Measurements from ENCODE around the gene PGP.

PGP gene

DNA sequence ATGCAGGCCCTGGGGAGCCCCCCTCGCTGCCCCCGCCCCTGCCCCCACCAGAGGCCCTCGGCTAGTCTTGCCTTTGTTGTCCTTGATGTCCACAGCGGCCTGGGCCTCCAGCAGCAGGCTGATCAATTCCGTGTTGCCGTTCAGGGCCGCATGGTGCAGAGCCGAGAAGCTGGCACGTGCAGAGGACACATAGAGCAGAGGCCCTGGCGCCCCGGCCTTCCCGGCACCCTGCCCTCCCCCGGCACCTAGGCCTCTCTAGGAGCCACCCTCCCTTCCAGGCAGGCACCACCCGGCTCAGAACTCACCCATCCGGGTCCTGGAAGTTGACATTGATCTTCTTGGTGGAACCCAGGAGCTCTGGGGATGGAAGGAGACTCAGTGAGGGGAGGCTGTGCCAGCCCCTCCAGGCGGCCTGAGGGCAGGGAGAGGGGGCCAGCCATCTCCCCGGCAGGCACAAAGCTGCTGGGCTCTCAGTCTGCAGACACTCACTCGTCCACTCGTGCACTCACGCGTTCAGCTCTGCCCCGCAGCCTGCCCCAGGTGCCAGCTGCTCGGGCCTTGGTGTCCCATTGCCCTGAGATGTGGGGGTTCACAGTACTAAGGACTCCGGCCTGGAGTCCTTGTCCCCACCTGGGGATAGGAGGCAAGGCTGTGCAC, 24.5 kb downstream of the PGP start:
- H3K79me1 ChIP-seq (ENCODE audit: low read length), result no peaks in the 10 kb centered on the region
- H3K4me1 ChIP-seq (ENCODE audit: control insufficient read depth, low read depth, low read length), result no peaks in the 10 kb centered on the region
- no peak overlapping the region for H2AK5ac ChIP-seq (ENCODE audit: low read length)
- H3K79me2 ChIP-seq (ENCODE audit: control insufficient read depth, insufficient read depth, low read length), result no peaks in the 10 kb centered on the region
- no peak overlapping the region for H2BK15ac ChIP-seq (replicated peaks; ENCODE audit: low read depth)
- no peak overlapping the region for H4K5ac ChIP-seq (ENCODE audit: low read length)
- no peak overlapping the region for H3K18ac ChIP-seq (ENCODE audit: low read length)
- H3K27ac ChIP-seq (ENCODE audit: low read depth, low read length), result no peak overlapping the region
- H3K9ac ChIP-seq (ENCODE audit: low read length), result no peak overlapping the region
- H3K4me3 ChIP-seq (ENCODE audit: low read length), result no peak overlapping the region
- no peak for DNase-seq
- no peaks in the 10 kb centered on the region for H3K27me3 ChIP-seq (ENCODE audit: insufficient read depth, low read length, poor library complexity)
- no peak overlapping the region for H4K8ac ChIP-seq (ENCODE audit: low read depth, low read length)
- H3K4ac ChIP-seq (ENCODE audit: low read depth, low read length), result no peak overlapping the region
- no peak overlapping the region for H3K4me2 ChIP-seq (ENCODE audit: low read length)
- H3K56ac ChIP-seq (ENCODE audit: low read length), result no peak overlapping the region
- no peaks in the 10 kb centered on the region for H3K36me3 ChIP-seq (ENCODE audit: control insufficient read depth, insufficient read depth, low read length)
- WGBS (ENCODE audit: extremely low coverage, insufficient coverage, low lambda C conversion rate), result no CpG with 5 or more reads among the region's 24 CpGs
- no peak overlapping the region for H2BK120ac ChIP-seq (ENCODE audit: low read depth, low read length)
- H2BK5ac ChIP-seq (ENCODE audit: low read length), result no peak overlapping the region
- no peak overlapping the region for H3K23ac ChIP-seq (ENCODE audit: low read length)

DNA sequence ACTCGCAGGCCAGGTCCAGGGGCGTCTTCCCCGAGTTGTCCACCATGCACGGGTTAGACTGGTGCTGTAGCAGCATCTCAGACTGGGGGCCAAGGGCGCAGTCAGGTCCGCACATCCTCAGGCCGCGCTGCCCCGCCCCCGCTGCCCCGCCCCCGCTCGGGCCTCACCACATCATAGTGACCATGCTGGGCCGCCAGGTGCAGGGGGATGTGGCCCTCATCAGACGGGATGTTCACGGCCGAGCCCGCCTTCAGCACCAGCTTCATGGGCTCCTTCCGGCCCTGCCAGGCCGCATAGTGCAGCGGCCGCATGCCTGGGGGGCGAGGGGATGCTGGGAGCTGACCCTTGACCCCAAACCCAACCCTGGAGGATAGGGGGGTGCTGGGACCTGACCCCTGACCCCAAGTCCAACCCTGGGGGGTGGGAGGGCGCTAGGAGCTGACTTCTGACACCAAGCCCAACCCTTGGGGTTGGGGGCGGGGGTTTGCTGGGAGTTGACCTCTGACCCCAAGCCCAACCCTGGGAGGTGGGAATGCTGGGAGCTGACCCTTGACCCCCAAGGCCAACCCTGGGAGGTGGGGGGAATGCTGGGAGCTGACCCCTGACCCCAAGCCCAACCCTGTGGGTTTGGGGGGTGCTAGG, 25.3 kb downstream of the PGP start:
- Histone ChIP-seq H4K8ac (ENCODE audit: low read depth, low read length) (no peak overlapping the region), H3K36me3 (ENCODE audit: control insufficient read depth, insufficient read depth, low read length) (no peaks in the 10 kb centered on the region), H3K79me1 (ENCODE audit: low read length) (no peaks in the 10 kb centered on the region), H3K4me3 (ENCODE audit: low read length) (no peak overlapping the region), H2BK15ac (replicated peaks; ENCODE audit: low read depth) (no peak overlapping the region), H3K27ac (ENCODE audit: low read depth, low read length) (no peak overlapping the region), H4K5ac (ENCODE audit: low read length) (no peak overlapping the region), H3K79me2 (ENCODE audit: control insufficient read depth, insufficient read depth, low read length) (no peaks in the 10 kb centered on the region), H2BK120ac (ENCODE audit: low read depth, low read length) (no peak overlapping the region), H3K4ac (ENCODE audit: low read depth, low read length) (no peak overlapping the region), H3K4me2 (ENCODE audit: low read length) (no peak overlapping the region), H3K9ac (ENCODE audit: low read length) (no peak overlapping the region), H3K27me3 (ENCODE audit: insufficient read depth, low read length, poor library complexity) (no peaks in the 10 kb centered on the region), H3K23ac (ENCODE audit: low read length) (no peak overlapping the region), H3K56ac (ENCODE audit: low read length) (no peak overlapping the region), H3K4me1 (ENCODE audit: control insufficient read depth, low read depth, low read length) (no peaks in the 10 kb centered on the region), H3K18ac (ENCODE audit: low read length) (no peak overlapping the region), H2BK5ac (ENCODE audit: low read length) (no peak overlapping the region), H2AK5ac (ENCODE audit: low read length) (no peak overlapping the region)
- no CpG with 5 or more reads among the region's 25 CpGs for WGBS (ENCODE audit: extremely low coverage, insufficient coverage, low lambda C conversion rate)
- no peak for DNase-seq

- Histone ChIP-seq H4K8ac (ENCODE audit: low read depth, low read length) (no peak overlapping the region), H3K4ac (ENCODE audit: low read depth, low read length) (no peak overlapping the region)
- WGBS (ENCODE audit: extremely low coverage, insufficient coverage, low lambda C conversion rate), result no CpG with 5 or more reads among the region's 8 CpGs
Observed at GRCh38 chr16:2188395-2188794, 26.2 kb downstream of the PGP start.

DNA sequence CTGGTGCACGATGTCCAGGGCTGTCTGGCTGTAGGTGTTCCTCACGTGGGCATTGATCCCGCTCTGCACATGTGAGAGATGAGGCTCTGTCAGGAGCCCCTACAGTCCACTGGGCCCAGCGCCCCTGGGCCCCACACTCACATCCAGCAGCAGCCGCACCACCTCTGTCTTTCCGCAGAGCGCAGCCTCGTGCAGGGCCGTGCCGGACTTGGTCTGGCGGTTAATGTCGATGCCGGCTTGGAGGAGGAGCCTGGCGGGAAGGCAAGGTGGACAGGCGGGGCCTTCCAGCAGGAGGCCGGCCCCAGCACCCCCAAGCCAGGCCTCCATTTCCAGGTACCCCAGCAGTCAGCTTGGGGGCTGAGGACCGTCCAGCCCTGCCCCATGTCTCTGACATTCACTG, 27.4 kb downstream of the PGP start:
- Histone ChIP-seq H3K36me3 (ENCODE audit: control insufficient read depth, insufficient read depth, low read length) (no peaks in the 10 kb centered on the region), H3K79me1 (ENCODE audit: low read length) (no peaks in the 10 kb centered on the region), H3K4me1 (ENCODE audit: control insufficient read depth, low read depth, low read length) (no peaks in the 10 kb centered on the region), H2AK5ac (ENCODE audit: low read length) (no peak overlapping the region), H3K23ac (ENCODE audit: low read length) (no peak overlapping the region), H3K4me2 (ENCODE audit: low read length) (no peak overlapping the region), H3K27ac (ENCODE audit: low read depth, low read length) (no peak overlapping the region), H3K4me3 (ENCODE audit: low read length) (no peak overlapping the region), H2BK5ac (ENCODE audit: low read length) (no peak overlapping the region), H2BK15ac (replicated peaks; ENCODE audit: low read depth) (no peak overlapping the region), H3K4ac (ENCODE audit: low read depth, low read length) (no peak overlapping the region), H3K18ac (ENCODE audit: low read length) (no peak overlapping the region), H3K79me2 (ENCODE audit: control insufficient read depth, insufficient read depth, low read length) (no peaks in the 10 kb centered on the region), H3K27me3 (ENCODE audit: insufficient read depth, low read length, poor library complexity) (no peaks in the 10 kb centered on the region), H4K5ac (ENCODE audit: low read length) (no peak overlapping the region), H3K56ac (ENCODE audit: low read length) (no peak overlapping the region), H3K9ac (ENCODE audit: low read length) (no peak overlapping the region), H4K8ac (ENCODE audit: low read depth, low read length) (no peak overlapping the region), H2BK120ac (ENCODE audit: low read depth, low read length) (no peak overlapping the region)
- DNase-seq, result no peak
- no CpG with 5 or more reads among the region's 17 CpGs for WGBS (ENCODE audit: extremely low coverage, insufficient coverage, low lambda C conversion rate)

More at GRCh38 chr16:2188395-2188794, 26.2 kb downstream of the PGP start:
- Histone ChIP-seq H3K27ac (ENCODE audit: low read depth, low read length) (no peak overlapping the region), H2BK15ac (replicated peaks; ENCODE audit: low read depth) (no peak overlapping the region), H2BK5ac (ENCODE audit: low read length) (no peak overlapping the region), H3K18ac (ENCODE audit: low read length) (no peak overlapping the region), H4K5ac (ENCODE audit: low read length) (no peak overlapping the region), H3K79me2 (ENCODE audit: control insufficient read depth, insufficient read depth, low read length) (no peaks in the 10 kb centered on the region), H3K56ac (ENCODE audit: low read length) (no peak overlapping the region), H3K4me2 (ENCODE audit: low read length) (no peak overlapping the region), H3K36me3 (ENCODE audit: control insufficient read depth, insufficient read depth, low read length) (no peaks in the 10 kb centered on the region), H2BK120ac (ENCODE audit: low read depth, low read length) (no peak overlapping the region), H2AK5ac (ENCODE audit: low read length) (no peak overlapping the region), H3K4me3 (ENCODE audit: low read length) (no peak overlapping the region), H3K79me1 (ENCODE audit: low read length) (no peaks in the 10 kb centered on the region), H3K27me3 (ENCODE audit: insufficient read depth, low read length, poor library complexity) (no peaks in the 10 kb centered on the region), H3K9ac (ENCODE audit: low read length) (no peak overlapping the region), H3K4me1 (ENCODE audit: control insufficient read depth, low read depth, low read length) (no peaks in the 10 kb centered on the region), H3K23ac (ENCODE audit: low read length) (no peak overlapping the region)
- no peak for DNase-seq

DNA sequence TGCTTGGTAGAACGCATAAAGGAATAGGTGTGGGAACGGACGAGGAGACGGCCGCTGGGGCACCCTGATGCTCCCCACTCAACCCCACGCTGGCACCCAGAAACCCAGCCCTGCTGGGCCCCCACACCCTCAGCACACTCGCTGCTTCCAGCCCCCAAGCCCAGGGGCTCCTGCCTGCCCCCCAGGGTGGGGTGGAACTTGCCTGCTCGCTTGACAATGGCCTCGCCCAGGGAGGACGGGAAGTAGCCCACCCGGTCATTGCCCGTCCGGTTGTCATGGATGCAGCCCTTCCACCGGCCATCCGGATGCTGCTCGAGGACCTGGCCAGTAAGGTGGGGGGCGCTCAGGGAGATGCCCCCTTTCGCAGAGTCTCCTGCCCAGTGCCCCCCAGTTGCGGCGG, 28.1 kb downstream of the PGP start:
- Histone ChIP-seq H3K4ac (ENCODE audit: low read depth, low read length) (no peak overlapping the region), H2AK5ac (ENCODE audit: low read length) (no peak overlapping the region), H3K27ac (ENCODE audit: low read depth, low read length) (no peak overlapping the region), H4K5ac (ENCODE audit: low read length) (no peak overlapping the region), H3K4me3 (ENCODE audit: low read length) (no peak overlapping the region), H3K4me2 (ENCODE audit: low read length) (no peak overlapping the region), H3K23ac (ENCODE audit: low read length) (no peak overlapping the region), H2BK120ac (ENCODE audit: low read depth, low read length) (no peak overlapping the region), H3K79me2 (ENCODE audit: control insufficient read depth, insufficient read depth, low read length) (no peaks in the 10 kb centered on the region), H2BK15ac (replicated peaks; ENCODE audit: low read depth) (no peak overlapping the region), H3K79me1 (ENCODE audit: low read length) (no peaks in the 10 kb centered on the region), H3K27me3 (ENCODE audit: insufficient read depth, low read length, poor library complexity) (no peaks in the 10 kb centered on the region), H3K4me1 (ENCODE audit: control insufficient read depth, low read depth, low read length) (no peaks in the 10 kb centered on the region), H3K9ac (ENCODE audit: low read length) (no peak overlapping the region), H3K56ac (ENCODE audit: low read length) (no peak overlapping the region), H4K8ac (ENCODE audit: low read depth, low read length) (no peak overlapping the region), H3K36me3 (ENCODE audit: control insufficient read depth, insufficient read depth, low read length) (no peaks in the 10 kb centered on the region), H2BK5ac (ENCODE audit: low read length) (no peak overlapping the region), H3K18ac (ENCODE audit: low read length) (no peak overlapping the region)
- no peak for DNase-seq
- WGBS (ENCODE audit: extremely low coverage, insufficient coverage, low lambda C conversion rate), result no CpG with 5 or more reads among the region's 20 CpGs

- H3K9ac ChIP-seq (ENCODE audit: low read length), result no peak overlapping the region
- H4K8ac ChIP-seq (ENCODE audit: low read depth, low read length), result no peak overlapping the region
- H3K56ac ChIP-seq (ENCODE audit: low read length), result no peak overlapping the region
- no peaks in the 10 kb centered on the region for H3K36me3 ChIP-seq (ENCODE audit: control insufficient read depth, insufficient read depth, low read length)
- H3K79me2 ChIP-seq (ENCODE audit: control insufficient read depth, insufficient read depth, low read length), result no peaks in the 10 kb centered on the region
- H3K23ac ChIP-seq (ENCODE audit: low read length), result no peak overlapping the region
- H2AK5ac ChIP-seq (ENCODE audit: low read length), result no peak overlapping the region
- DNase-seq, result no peak
- no peak overlapping the region for H3K4ac ChIP-seq (ENCODE audit: low read depth, low read length)
- no peak overlapping the region for H4K5ac ChIP-seq (ENCODE audit: low read length)
- no CpG with 5 or more reads among the region's 13 CpGs for WGBS (ENCODE audit: extremely low coverage, insufficient coverage, low lambda C conversion rate)
- no peaks in the 10 kb centered on the region for H3K79me1 ChIP-seq (ENCODE audit: low read length)
- H3K18ac ChIP-seq (ENCODE audit: low read length), result no peak overlapping the region
- no peak overlapping the region for H3K4me3 ChIP-seq (ENCODE audit: low read length)
- H3K27ac ChIP-seq (ENCODE audit: low read depth, low read length), result no peak overlapping the region
- H2BK15ac ChIP-seq (replicated peaks; ENCODE audit: low read depth), result no peak overlapping the region
- no peak overlapping the region for H3K4me2 ChIP-seq (ENCODE audit: low read length)
- no peak overlapping the region for H2BK5ac ChIP-seq (ENCODE audit: low read length)
- no peaks in the 10 kb centered on the region for H3K4me1 ChIP-seq (ENCODE audit: control insufficient read depth, low read depth, low read length)
- H3K27me3 ChIP-seq (ENCODE audit: insufficient read depth, low read length, poor library complexity), result no peaks in the 10 kb centered on the region
- no peak overlapping the region for H2BK120ac ChIP-seq (ENCODE audit: low read depth, low read length)
Observed at GRCh38 chr16:2186064-2186463, 28.6 kb downstream of the PGP start.
